DOHH2 (cell line): ENCODE measurements around the gene EPHB1.
"Not testable (repeated sequence)": the region's sequence is repeated elsewhere in the genome, so short reads cannot be mapped to it uniquely, and the experiment has no call there.

Experiments used
- H3F3A ChIP-seq: fragments of 200-600 bp; sonication (generic), shearing (Covaris generic); 2 replicates; pipeline ENCODE4 v1.6.0; 2016; ENCODE audit warnings: antibody characterized with exemption, mild to moderate bottlenecking; ENCODE audit not compliant: control insufficient read depth, insufficient read depth
- H3K27ac ChIP-seq: fragments of 200-600 bp; sonication (generic); 2 replicates; pipeline ENCODE4 v1.5.1; 2014; ENCODE audit warnings: low read depth, mild to moderate bottlenecking, low read length, moderate library complexity
- H3K27me3 ChIP-seq: fragments of 200-600 bp; sonication (generic); 2 replicates; pipeline ENCODE4 v1.6.1; 2014; ENCODE audit warnings: mild to moderate bottlenecking, low read length, mixed read lengths; ENCODE audit not compliant: control insufficient read depth
- H3K36me3 ChIP-seq: fragments of 200-600 bp; sonication (generic); 2 replicates; pipeline ENCODE4 v1.6.1; 2014; ENCODE audit warnings: mild to moderate bottlenecking, low read length, moderate library complexity, mixed read lengths; ENCODE audit not compliant: control insufficient read depth
- H3K4me1 ChIP-seq: fragments of 200-600 bp; sonication (generic); 2 replicates; pipeline ENCODE4 v1.6.1; 2014; ENCODE audit warnings: mild to moderate bottlenecking, low read length, mixed read lengths; ENCODE audit not compliant: control insufficient read depth
- H3K4me2 ChIP-seq: fragments of 200-600 bp; sonication (generic); 2 replicates; pipeline ENCODE4 v1.6.0; 2014; ENCODE audit warnings: mild to moderate bottlenecking, low read length, moderate library complexity
- H3K4me3 ChIP-seq: fragments of 200-600 bp; sonication (generic); 2 replicates; pipeline ENCODE4 v1.5.1; 2014; ENCODE audit warnings: mild to moderate bottlenecking, low read length, mixed read lengths
- H3K79me2 ChIP-seq: fragments of 200-600 bp; sonication (generic); 2 replicates; pipeline ENCODE4 v1.6.1; 2014; ENCODE audit warnings: mild to moderate bottlenecking, low read length, mixed read lengths; ENCODE audit not compliant: control insufficient read depth
- H3K9me2 ChIP-seq: fragments of 200-600 bp; sonication (generic); replicated peaks from 2 replicates; pipeline ENCODE4 v1.6.1; 2014; ENCODE audit warnings: mild to moderate bottlenecking, low read length, mixed read lengths; ENCODE audit not compliant: control insufficient read depth
- H3K9me3 ChIP-seq: fragments of 200-600 bp; sonication (generic); 2 replicates; pipeline ENCODE4 v1.6.1; 2014; ENCODE audit warnings: antibody characterized with exemption, low read length, mixed read lengths; ENCODE audit not compliant: control insufficient read depth, insufficient read depth
- H4K20me1 ChIP-seq: fragments of 200-600 bp; sonication (generic); 2 replicates; pipeline ENCODE4 v1.6.0; 2014; ENCODE audit warnings: low read depth, mild to moderate bottlenecking, antibody characterized with exemption, low read length, moderate library complexity; ENCODE audit not compliant: control insufficient read depth, insufficient read depth
- CTCF ChIP-seq: fragments of 200-600 bp; sonication (generic); IDR thresholded peaks from one replicate; pipeline ENCODE4 v1.5.1; 2014; ENCODE audit warnings: antibody characterized with exemption, mild to moderate bottlenecking, low read depth, low read length; ENCODE audit not compliant: poor library complexity, severe bottlenecking
- EZH2phosphoT487 ChIP-seq: fragments of 200-600 bp; sonication (generic); IDR thresholded peaks from 2 replicates; pipeline ENCODE4 v1.6.1; 2017; ENCODE audit warnings: borderline replicate concordance, mild to moderate bottlenecking, antibody characterized with exemption, low read length, moderate library complexity, mixed read lengths

The EPHB1 gene

GRCh38 chr3:134965865-134966481 is 170.9 kb downstream of the EPHB1 start:
- Histone ChIP-seq H3K4me2 (no peak overlapping the region), H3K4me1 (no peaks in the 10 kb centered on the region), H3K27ac (no peak overlapping the region), H3F3A (no peaks in the 10 kb centered on the region), H3K9me2 (no peaks in the 10 kb centered on the region), H3K79me2 (no peaks in the 10 kb centered on the region), H4K20me1 (no peaks in the 10 kb centered on the region), H3K9me3 (no peaks in the 10 kb centered on the region), H3K36me3 (no peaks in the 10 kb centered on the region), H3K27me3 (no peaks in the 10 kb centered on the region), H3K4me3 (no peak overlapping the region)
- TF ChIP-seq CTCF (no peak), EZH2phosphoT487 (no peak)

GRCh38 chr3:134970895-134971294 is 175.8 kb downstream of the EPHB1 start:
- no peaks in the 10 kb centered on the region for H3K36me3 ChIP-seq
- TF ChIP-seq CTCF (no peak), EZH2phosphoT487 (no peak)
- no peak overlapping the region for H3K4me3 ChIP-seq
- H3K4me2 ChIP-seq = no peak overlapping the region
- no peaks in the 10 kb centered on the region for H3K9me3 ChIP-seq
- no peak overlapping the region for H3K27ac ChIP-seq
- no peaks in the 10 kb centered on the region for H3K9me2 ChIP-seq
- no peaks in the 10 kb centered on the region for H3K4me1 ChIP-seq
- no peaks in the 10 kb centered on the region for H3F3A ChIP-seq
- no peaks in the 10 kb centered on the region for H4K20me1 ChIP-seq
- no peaks in the 10 kb centered on the region for H3K79me2 ChIP-seq
- no peaks in the 10 kb centered on the region for H3K27me3 ChIP-seq

- H3K4me2 ChIP-seq = no peak overlapping the region
- no peaks in the 10 kb centered on the region for H3K9me2 ChIP-seq
- H4K20me1 ChIP-seq = no peaks in the 10 kb centered on the region
- no peaks in the 10 kb centered on the region for H3K36me3 ChIP-seq
- no peaks in the 10 kb centered on the region for H3K79me2 ChIP-seq
- H3K27ac ChIP-seq = no peak overlapping the region
- H3K9me3 ChIP-seq = no peaks in the 10 kb centered on the region
- TF ChIP-seq EZH2phosphoT487 = no peak
- TF ChIP-seq CTCF = no peak
- H3K4me3 ChIP-seq = no peak overlapping the region
- H3K4me1 ChIP-seq = no peaks in the 10 kb centered on the region
- no peaks in the 10 kb centered on the region for H3K27me3 ChIP-seq
- no peaks in the 10 kb centered on the region for H3F3A ChIP-seq
Measured at GRCh38 chr3:134971306-134971705, 176.2 kb downstream of the EPHB1 start.

- not testable (repeated sequence) for H3F3A ChIP-seq, H3K9me3 ChIP-seq, H3K79me2 ChIP-seq, H3K4me2 ChIP-seq, H3K27me3 ChIP-seq, H3K9me2 ChIP-seq, H3K27ac ChIP-seq, H3K36me3 ChIP-seq, H4K20me1 ChIP-seq, H3K4me3 ChIP-seq, H3K4me1 ChIP-seq
Measured at GRCh38 chr3:134971907-134972306, 176.8 kb downstream of the EPHB1 start.
